HEK293 (cell line): ENCODE measurements around the gene CD164.

Experiments
- KLF16 ChIP-seq: fragments of 450-650 bp; formaldehyde crosslinking; IDR thresholded peaks from 2 replicates; pipeline ENCODE4 v1.5.1; 2017; ENCODE audit warnings: missing biosample characterization, missing genetic modification characterization
- KLF9 ChIP-seq: fragments of 450-650 bp; formaldehyde crosslinking; IDR thresholded peaks from 2 replicates; pipeline ENCODE4 v1.5.1; 2016; ENCODE audit warnings: missing biosample characterization, missing genetic modification characterization, low read depth
- RBAK ChIP-seq: fragments of 450-650 bp; formaldehyde crosslinking; IDR thresholded peaks from 2 replicates; pipeline ENCODE4 v1.5.1; 2016; ENCODE audit warnings: missing biosample characterization, missing genetic modification characterization
- YY1 ChIP-seq: fragments of 450-650 bp; formaldehyde crosslinking; IDR thresholded peaks from 2 replicates; pipeline ENCODE4 v1.5.1; 2018; ENCODE audit warnings: missing biosample characterization, missing genetic modification characterization
- ZFP41 ChIP-seq: fragments of 450-650 bp; formaldehyde crosslinking; IDR thresholded peaks from 2 replicates; pipeline ENCODE4 v1.5.1; 2016; ENCODE audit warnings: missing biosample characterization, missing genetic modification characterization, borderline replicate concordance
- ZNF600 ChIP-seq: fragments of 450-650 bp; formaldehyde crosslinking; IDR thresholded peaks from 2 replicates; pipeline ENCODE4 v1.5.1; 2016; ENCODE audit warnings: missing biosample characterization, missing genetic modification characterization
- TF ChIP-seq, protein P1 (sequence below): fragments of 450-650 bp; formaldehyde crosslinking; IDR thresholded peaks from 2 replicates; pipeline ENCODE4 v1.5.1; 2016; ENCODE audit warnings: missing biosample characterization, missing genetic modification characterization
- TF ChIP-seq, protein P2 (sequence below): fragments of 450-650 bp; formaldehyde crosslinking; IDR thresholded peaks from 2 replicates; pipeline ENCODE4 v1.5.1; 2016; ENCODE audit warnings: missing biosample characterization, missing genetic modification characterization, low read depth
- TF ChIP-seq, protein P3 (sequence below): fragments of 450-650 bp; formaldehyde crosslinking; IDR thresholded peaks from 2 replicates; pipeline ENCODE4 v1.5.1; 2016; ENCODE audit warnings: missing biosample characterization, missing genetic modification characterization

DNA sequence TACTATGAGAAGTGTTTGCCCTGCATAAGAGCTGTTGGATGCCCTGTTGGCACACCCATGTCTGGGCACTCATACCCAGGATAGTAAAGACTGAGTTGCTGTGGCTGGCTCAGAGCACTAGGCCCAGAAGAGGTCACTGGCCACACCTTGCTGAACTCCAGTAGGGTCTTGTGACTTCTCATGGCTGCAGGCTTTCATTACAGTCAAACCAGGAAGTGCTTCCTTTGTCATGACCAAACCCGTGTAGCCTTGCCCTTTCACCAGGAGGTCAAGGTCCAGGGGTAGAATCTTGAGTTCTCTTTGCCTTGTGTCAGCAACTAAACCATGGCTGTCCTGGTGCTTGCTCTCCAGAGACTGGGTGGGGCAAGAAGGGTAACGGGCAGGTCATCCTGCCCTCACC is 49.5 kb downstream of the CD164 start:
- TF ChIP-seq, protein P1, sequence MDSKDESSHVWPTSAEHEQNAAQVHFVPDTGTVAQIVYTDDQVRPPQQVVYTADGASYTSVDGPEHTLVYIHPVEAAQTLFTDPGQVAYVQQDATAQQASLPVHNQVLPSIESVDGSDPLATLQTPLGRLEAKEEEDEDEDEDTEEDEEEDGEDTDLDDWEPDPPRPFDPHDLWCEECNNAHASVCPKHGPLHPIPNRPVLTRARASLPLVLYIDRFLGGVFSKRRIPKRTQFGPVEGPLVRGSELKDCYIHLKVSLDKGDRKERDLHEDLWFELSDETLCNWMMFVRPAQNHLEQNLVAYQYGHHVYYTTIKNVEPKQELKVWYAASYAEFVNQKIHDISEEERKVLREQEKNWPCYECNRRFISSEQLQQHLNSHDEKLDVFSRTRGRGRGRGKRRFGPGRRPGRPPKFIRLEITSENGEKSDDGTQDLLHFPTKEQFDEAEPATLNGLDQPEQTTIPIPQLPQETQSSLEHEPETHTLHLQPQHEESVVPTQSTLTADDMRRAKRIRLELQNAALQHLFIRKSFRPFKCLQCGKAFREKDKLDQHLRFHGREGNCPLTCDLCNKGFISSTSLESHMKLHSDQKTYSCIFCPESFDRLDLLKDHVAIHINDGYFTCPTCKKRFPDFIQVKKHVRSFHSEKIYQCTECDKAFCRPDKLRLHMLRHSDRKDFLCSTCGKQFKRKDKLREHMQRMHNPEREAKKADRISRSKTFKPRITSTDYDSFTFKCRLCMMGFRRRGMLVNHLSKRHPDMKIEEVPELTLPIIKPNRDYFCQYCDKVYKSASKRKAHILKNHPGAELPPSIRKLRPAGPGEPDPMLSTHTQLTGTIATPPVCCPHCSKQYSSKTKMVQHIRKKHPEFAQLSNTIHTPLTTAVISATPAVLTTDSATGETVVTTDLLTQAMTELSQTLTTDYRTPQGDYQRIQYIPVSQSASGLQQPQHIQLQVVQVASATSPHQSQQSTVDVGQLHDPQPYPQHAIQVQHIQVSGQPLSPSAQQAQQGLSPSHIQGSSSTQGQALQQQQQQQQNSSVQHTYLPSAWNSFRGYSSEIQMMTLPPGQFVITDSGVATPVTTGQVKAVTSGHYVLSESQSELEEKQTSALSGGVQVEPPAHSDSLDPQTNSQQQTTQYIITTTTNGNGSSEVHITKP = no peak
- TF ChIP-seq ZNF600 (no peak), ZFP41 (no peak), YY1 (tag by site-specific recombination) (no peak), KLF9 (tag by site-specific recombination) (no peak), KLF16 (tag by site-specific recombination) (no peak), RBAK (tag by site-specific recombination) (no peak)
- TF ChIP-seq, protein P2, sequence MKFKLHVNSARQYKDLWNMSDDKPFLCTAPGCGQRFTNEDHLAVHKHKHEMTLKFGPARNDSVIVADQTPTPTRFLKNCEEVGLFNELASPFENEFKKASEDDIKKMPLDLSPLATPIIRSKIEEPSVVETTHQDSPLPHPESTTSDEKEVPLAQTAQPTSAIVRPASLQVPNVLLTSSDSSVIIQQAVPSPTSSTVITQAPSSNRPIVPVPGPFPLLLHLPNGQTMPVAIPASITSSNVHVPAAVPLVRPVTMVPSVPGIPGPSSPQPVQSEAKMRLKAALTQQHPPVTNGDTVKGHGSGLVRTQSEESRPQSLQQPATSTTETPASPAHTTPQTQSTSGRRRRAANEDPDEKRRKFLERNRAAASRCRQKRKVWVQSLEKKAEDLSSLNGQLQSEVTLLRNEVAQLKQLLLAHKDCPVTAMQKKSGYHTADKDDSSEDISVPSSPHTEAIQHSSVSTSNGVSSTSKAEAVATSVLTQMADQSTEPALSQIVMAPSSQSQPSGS (tag by site-specific recombination) = no peak
- TF ChIP-seq, protein P3, sequence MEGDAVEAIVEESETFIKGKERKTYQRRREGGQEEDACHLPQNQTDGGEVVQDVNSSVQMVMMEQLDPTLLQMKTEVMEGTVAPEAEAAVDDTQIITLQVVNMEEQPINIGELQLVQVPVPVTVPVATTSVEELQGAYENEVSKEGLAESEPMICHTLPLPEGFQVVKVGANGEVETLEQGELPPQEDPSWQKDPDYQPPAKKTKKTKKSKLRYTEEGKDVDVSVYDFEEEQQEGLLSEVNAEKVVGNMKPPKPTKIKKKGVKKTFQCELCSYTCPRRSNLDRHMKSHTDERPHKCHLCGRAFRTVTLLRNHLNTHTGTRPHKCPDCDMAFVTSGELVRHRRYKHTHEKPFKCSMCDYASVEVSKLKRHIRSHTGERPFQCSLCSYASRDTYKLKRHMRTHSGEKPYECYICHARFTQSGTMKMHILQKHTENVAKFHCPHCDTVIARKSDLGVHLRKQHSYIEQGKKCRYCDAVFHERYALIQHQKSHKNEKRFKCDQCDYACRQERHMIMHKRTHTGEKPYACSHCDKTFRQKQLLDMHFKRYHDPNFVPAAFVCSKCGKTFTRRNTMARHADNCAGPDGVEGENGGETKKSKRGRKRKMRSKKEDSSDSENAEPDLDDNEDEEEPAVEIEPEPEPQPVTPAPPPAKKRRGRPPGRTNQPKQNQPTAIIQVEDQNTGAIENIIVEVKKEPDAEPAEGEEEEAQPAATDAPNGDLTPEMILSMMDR = no peak
